Body of pancreas (tissue), 4 donors: ENCODE results near the gene HECTD1. TPM values are rescaled to one million over a fixed set of nuclear protein-coding genes. Genes with fewer than 3 reads are reported as not detected.

Experiments
- ATAC-seq: fragments of 150-250 bp; one replicate; pipeline ENCODE4 v1.9.1; 2016
- DNase-seq, 4 donors: peaks; one replicate each; pipeline ENCODE4 v3.0.0-alpha.2; 2019
- H3K27ac ChIP-seq, 4 donors: fragments of 200-600 bp; sonication (generic); 1 replicate in 3 of 4; 2 replicates in 1 of 4; pipeline versions ENCODE4 v1.5.1 to v1.6.1; 2016 to 2019; ENCODE audit warnings: mild to moderate bottlenecking in 1 of 4, mixed read lengths in 1 of 4, moderate library complexity in 1 of 4
- H3K27me3 ChIP-seq, 2 donors: fragments of 200-600 bp; sonication (generic); one replicate each; pipeline ENCODE4 v1.6.0; 2016; ENCODE audit warnings: mild to moderate bottlenecking in 1 of 2
- H3K36me3 ChIP-seq, 2 donors: fragments of 200-600 bp; sonication (generic); replicated peaks in 1 of 2; 2 replicates each; pipeline ENCODE4 v1.5.1; 2016; ENCODE audit warnings: low read depth in 2 of 2; ENCODE audit not compliant: insufficient read depth in 1 of 2
- H3K4me1 ChIP-seq: fragments of 200-600 bp; sonication (generic); one replicate; pipeline ENCODE4 v1.6.0; 2016
- H3K4me3 ChIP-seq, 2 donors: fragments of 200-600 bp; sonication (generic); 1 replicate in 1 of 2; 2 replicates in 1 of 2; pipeline ENCODE4 v1.5.1; 2016 to 2019
- H3K9me3 ChIP-seq, 3 donors: fragments of 200-600 bp; sonication (generic); 1 replicate in 2 of 3; 2 replicates in 1 of 3; pipeline ENCODE4 v1.5.1; 2016
- POLR2A ChIP-seq, 3 donors: fragments of 450-650 bp; IDR thresholded peaks; one replicate each; pipeline ENCODE4 v1.6.1; 2016; ENCODE audit warnings: antibody characterized with exemption in 3 of 3, mild to moderate bottlenecking in 2 of 3
- WGBS, 2 donors: methylation state at CpG; one replicate each; pipeline ENCODE4 v1.1.5; 2017; 5-methylcytosine and 5-hydroxymethylcytosine counted together
- intact Hi-C: fragments of 100-400 bp; cut with DNase I; formaldehyde crosslinking; loops from one replicate; pipeline ENCODE4 v1.15.1; 2023
- total RNA-seq, 2 donors: library from RNA; depleted of rRNA; stranded (reverse); fragments of >200 nt; gene quantifications; one replicate each; pipeline ENCODE4 v1.1.0, GENCODE V29; 2016
- TF ChIP-seq, protein P1 (sequence below), 7 experiments: fragments of 450-650 bp in 4 of 7; fragments of 200-600 bp in 3 of 7; sonication (generic) in 3 of 7; IDR thresholded peaks; one replicate each; pipeline ENCODE4 v1.5.1; 2016 to 2019; ENCODE audit warnings: antibody characterized with exemption in 7 of 7

HECTD1 gene
- total RNA-seq, 2 donors from 2014 or later = 110 to 221 TPM

DNA sequence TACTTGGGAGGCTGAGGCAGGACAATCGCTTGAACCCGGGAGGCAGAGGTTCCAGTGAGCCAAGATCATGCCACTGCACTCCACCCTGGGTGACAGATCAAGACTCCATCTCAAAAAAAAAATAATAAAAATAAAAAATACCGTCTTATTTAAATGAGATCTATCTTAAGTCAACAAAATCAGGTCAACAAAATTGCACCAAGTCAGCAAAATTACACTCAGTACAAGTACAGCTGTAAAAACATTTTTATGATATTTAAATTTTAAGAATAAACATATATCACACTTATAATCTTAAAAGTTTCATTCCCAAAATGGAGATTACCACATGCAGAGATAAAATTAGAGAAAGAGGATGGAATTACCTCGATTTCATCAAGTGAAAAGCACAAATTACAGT, 33.2 kb downstream of the HECTD1 start:
- DNase-seq (no peak), ATAC-seq (no peak)
- intact Hi-C loops = no loop called here
- peaks cover 12 to 27% of the 10 kb centered on the region in 2 donors for H3K36me3 ChIP-seq
- 85 to 95% methylated on average over 4 of the region's 4 CpGs for whole genome bisulfite sequencing, 2 donors
- H3K9me3 ChIP-seq = no peaks in the 10 kb centered on the region
- no peak overlapping the region for H3K27ac ChIP-seq
- TF ChIP-seq POLR2A (IDR thresholded peaks at IDR 0.05) = no peak
- TF ChIP-seq, protein P1, sequence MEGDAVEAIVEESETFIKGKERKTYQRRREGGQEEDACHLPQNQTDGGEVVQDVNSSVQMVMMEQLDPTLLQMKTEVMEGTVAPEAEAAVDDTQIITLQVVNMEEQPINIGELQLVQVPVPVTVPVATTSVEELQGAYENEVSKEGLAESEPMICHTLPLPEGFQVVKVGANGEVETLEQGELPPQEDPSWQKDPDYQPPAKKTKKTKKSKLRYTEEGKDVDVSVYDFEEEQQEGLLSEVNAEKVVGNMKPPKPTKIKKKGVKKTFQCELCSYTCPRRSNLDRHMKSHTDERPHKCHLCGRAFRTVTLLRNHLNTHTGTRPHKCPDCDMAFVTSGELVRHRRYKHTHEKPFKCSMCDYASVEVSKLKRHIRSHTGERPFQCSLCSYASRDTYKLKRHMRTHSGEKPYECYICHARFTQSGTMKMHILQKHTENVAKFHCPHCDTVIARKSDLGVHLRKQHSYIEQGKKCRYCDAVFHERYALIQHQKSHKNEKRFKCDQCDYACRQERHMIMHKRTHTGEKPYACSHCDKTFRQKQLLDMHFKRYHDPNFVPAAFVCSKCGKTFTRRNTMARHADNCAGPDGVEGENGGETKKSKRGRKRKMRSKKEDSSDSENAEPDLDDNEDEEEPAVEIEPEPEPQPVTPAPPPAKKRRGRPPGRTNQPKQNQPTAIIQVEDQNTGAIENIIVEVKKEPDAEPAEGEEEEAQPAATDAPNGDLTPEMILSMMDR (IDR thresholded peaks at IDR 0.05) = no peak
- no peaks in the 10 kb centered on the region for H3K4me1 ChIP-seq
- no peak overlapping the region for H3K4me3 ChIP-seq
- no peaks in the 10 kb centered on the region for H3K27me3 ChIP-seq

DNA sequence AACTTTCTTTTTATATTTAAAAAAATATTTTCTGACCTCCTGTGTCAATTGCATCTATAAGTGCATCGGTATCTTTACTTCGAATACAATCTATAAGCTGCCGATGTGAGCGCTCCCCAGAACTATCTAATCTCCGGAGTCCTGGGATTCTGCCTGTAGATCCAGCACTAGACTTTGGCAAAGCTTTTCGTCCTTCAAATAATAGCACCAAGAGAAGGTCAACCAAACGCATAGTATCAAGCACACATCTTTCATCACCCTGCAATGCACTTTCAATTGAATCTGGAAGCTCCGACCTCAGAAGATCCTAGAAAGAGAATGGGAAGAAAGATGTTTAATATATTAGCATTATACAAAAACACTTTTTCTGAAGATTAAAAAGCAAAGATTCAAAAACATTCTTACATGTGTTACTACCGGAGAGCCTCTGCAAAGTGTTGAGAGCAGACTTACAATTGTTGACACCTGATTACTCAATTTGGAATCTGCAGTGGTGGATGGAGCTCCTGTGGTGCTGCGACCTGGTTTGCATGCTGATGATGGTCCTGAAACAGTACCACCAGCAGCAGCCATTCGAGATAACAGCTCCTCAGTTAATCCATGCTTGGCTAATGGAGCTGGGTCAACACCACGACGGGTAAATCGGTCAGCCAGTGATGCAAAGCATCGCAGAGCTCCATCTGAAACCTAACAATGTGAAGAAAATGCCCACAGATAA, 34.3 kb downstream of the HECTD1 start:
- 94 to 95% methylated on average over 15 of the region's 15 CpGs for WGBS, 2 donors
- H3K9me3 ChIP-seq = no peaks in the 10 kb centered on the region
- no peak overlapping the region for H3K27ac ChIP-seq
- H3K27me3 ChIP-seq = no peaks in the 10 kb centered on the region
- intact Hi-C loops = no loop called here
- ATAC-seq (no peak), DNase-seq (no peak)
- TF ChIP-seq, protein P1 (IDR thresholded peaks at IDR 0.05) = no peak
- TF ChIP-seq POLR2A (IDR thresholded peaks at IDR 0.05) = no peak
- H3K36me3 ChIP-seq = peaks cover 12 to 34% of the 10 kb centered on the region in 2 donors
- H3K4me3 ChIP-seq = no peak overlapping the region
- H3K4me1 ChIP-seq = no peaks in the 10 kb centered on the region

DNA sequence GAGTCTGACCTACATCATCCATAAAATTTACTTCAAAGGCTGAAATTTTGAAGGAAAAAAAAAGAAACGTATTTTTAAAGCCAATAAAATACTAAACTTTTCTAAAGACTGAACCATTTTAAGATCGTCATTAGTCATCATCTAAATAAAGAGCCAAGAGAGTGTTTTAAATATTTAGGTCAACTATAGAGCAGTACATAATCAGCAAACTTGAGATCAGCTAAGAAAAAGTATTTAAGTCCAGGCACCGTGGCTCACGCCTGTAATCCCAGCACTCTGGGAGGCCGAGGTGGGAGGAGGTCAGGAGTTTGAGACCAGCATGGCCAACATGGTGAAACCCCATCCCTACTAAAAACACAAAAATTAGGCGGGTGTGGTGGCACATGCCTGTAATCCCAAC, 35.5 kb downstream of the HECTD1 start:
- TF ChIP-seq POLR2A (IDR thresholded peaks at IDR 0.05) = no peak
- TF ChIP-seq, protein P1 (IDR thresholded peaks at IDR 0.05) = no peak
- WGBS, 2 donors = 80 to 88% methylated on average over 6 of the region's 6 CpGs
- H3K4me1 ChIP-seq = no peaks in the 10 kb centered on the region
- H3K27me3 ChIP-seq = no peaks in the 10 kb centered on the region
- no peak for ATAC-seq
- no peak overlapping the region for H3K27ac ChIP-seq
- no peak overlapping the region for H3K4me3 ChIP-seq
- H3K9me3 ChIP-seq = no peaks in the 10 kb centered on the region
- intact Hi-C loops = no loop called here
- H3K36me3 ChIP-seq = peaks cover 12 to 43% of the 10 kb centered on the region in 2 donors
- DNase-seq = no peak

DNA sequence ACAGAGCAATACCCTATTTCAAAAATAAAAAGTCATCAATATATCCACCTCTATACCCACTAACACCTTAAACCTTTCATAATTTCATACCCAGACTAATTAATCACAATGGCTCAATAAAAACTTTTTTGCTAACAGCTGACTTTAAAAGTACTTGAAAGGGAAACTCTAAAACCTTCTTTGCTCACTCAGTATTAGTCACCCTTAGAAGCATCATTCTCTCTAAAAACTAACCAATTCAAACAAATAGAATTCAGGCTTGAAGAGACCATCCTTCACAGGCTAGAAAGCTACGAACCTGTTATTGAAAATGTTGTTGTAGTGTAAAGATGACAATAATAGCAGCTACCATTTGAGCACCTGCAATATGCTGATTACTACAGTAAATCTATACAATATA, 37.2 kb downstream of the HECTD1 start:
- Histone ChIP-seq H3K4me1 (peaks cover 8% of the 10 kb centered on the region), H3K27ac (no peak overlapping the region), H3K27me3 (no peaks in the 10 kb centered on the region), H3K36me3 (peaks cover 12 to 42% of the 10 kb centered on the region in 2 donors), H3K4me3 (no peak overlapping the region), H3K9me3 (no peaks in the 10 kb centered on the region)
- WGBS, 2 donors = 90 to 100% methylated on average over 1 of the region's 1 CpG
- TF ChIP-seq POLR2A (IDR thresholded peaks at IDR 0.05) = no peak
- TF ChIP-seq, protein P1 (IDR thresholded peaks at IDR 0.05) = no peak
- no peak for ATAC-seq
- intact Hi-C loops = no loop called here
- no peak for DNase-seq

DNA sequence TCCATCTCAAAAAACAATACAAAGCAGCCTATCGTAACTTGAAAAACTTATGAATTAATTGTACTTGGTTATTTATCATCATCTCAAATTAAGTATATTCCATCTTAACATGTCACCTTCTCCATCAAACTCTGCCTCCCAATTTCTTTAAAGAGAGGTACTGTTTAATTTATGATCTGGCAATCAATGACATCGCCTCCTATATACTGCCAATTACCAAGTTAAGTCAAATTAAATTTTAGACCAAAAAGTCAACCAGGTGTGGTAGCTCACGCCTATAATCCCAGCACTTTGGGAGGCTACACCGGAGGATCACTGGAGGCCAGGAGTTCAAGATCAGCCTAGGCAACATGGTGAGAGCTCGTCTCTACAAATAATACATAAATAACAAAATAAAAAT, 37.7 kb downstream of the HECTD1 start:
- ATAC-seq = no peak
- TF ChIP-seq, protein P1 (IDR thresholded peaks at IDR 0.05) = no peak
- no peak for TF ChIP-seq POLR2A (IDR thresholded peaks at IDR 0.05)

More for the DNA sequence above, 37.7 kb downstream of the HECTD1 start:
- 98 to 99% methylated on average over 5 of the region's 5 CpGs for WGBS, 2 donors
- no peaks in the 10 kb centered on the region for H3K27me3 ChIP-seq
- DNase-seq = no peak
- H3K4me3 ChIP-seq = no peak overlapping the region
- intact Hi-C loops = no loop called here
- no peaks in the 10 kb centered on the region for H3K9me3 ChIP-seq
- no peak overlapping the region for H3K27ac ChIP-seq
- H3K36me3 ChIP-seq = peaks cover 9 to 40% of the 10 kb centered on the region in 2 donors
- peaks cover 9% of the 10 kb centered on the region for H3K4me1 ChIP-seq
